ENCODE data around the gene NABP2. TPM values are rescaled to one million over a fixed set of nuclear protein-coding genes. Genes with fewer than 3 reads are reported as not detected.

NABP2 gene
- total and polyA plus RNA-seq, 10 of the 15 experiments (the other 5 are each of a cell fraction or from before 2014, with no cell fraction given), result 20.7 to 97.9 (median 60.9) TPM

DNA sequence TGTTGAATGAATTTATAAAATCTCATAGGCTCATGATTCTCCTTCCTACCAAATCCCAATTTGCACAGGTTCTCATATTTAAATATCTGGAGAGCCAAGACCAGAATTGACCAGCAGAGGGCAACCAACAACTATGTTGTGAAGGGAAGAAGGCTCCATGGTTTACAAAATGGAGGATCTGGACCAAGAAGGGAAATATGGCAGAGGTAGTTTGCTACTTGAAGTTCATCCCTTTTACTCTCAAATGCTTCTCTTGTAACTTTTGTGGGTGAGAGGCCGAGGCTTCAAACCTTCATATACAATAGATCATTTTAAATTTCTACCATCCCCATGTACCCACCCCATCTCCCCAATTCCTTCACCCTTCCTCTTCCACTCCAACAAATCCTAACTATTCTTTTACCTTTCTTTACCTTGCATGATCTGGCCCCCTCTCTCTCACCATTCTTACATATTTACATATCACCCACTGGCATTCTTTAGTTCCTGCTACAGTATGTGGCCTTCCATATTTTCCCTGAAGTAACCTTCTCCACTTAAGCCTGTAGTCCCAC, 31.0 kb upstream of the NABP2 start (continued):
- TF ChIP-seq REST (IDR thresholded peaks at IDR 0.05; ENCODE audit: low read depth, low read length) (no peak), NFIC (IDR thresholded peaks at IDR 0.05; ENCODE audit: low read depth, low read length) (no peak), NRF1 (conservative IDR thresholded peaks at IDR 0.05; ENCODE audit: low read depth, low read length) (no peak), CEBPZ (IDR thresholded peaks at IDR 0.05; ENCODE audit: low read depth, low read length) (no peak), RAD21 (IDR thresholded peaks at IDR 0.05; ENCODE audit: insufficient read depth, low read depth, low read length) (peak; percentile 96), STAT1 (conservative IDR thresholded peaks at IDR 0.05) (no peak), MTA3 (IDR thresholded peaks at IDR 0.05; ENCODE audit: borderline replicate concordance, low read length) (no peak), YY1 (IDR thresholded peaks at IDR 0.05; ENCODE audit: low read depth, low read length) (peak; percentile 96), ZBED1 (IDR thresholded peaks at IDR 0.05; ENCODE audit: borderline replicate concordance) (no peak), GABPA (IDR thresholded peaks at IDR 0.05; ENCODE audit: low read depth) (no peak), SMC3 (IDR thresholded peaks at IDR 0.05; ENCODE audit: borderline replicate concordance, low read length) (peak; percentile 77), CUX1 (IDR thresholded peaks at IDR 0.05; ENCODE audit: insufficient replicate concordance, low read depth, low read length) (no peak)
- TF ChIP-seq, protein P1, sequence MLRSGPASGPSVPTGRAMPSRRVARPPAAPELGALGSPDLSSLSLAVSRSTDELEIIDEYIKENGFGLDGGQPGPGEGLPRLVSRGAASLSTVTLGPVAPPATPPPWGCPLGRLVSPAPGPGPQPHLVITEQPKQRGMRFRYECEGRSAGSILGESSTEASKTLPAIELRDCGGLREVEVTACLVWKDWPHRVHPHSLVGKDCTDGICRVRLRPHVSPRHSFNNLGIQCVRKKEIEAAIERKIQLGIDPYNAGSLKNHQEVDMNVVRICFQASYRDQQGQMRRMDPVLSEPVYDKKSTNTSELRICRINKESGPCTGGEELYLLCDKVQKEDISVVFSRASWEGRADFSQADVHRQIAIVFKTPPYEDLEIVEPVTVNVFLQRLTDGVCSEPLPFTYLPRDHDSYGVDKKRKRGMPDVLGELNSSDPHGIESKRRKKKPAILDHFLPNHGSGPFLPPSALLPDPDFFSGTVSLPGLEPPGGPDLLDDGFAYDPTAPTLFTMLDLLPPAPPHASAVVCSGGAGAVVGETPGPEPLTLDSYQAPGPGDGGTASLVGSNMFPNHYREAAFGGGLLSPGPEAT (IDR thresholded peaks at IDR 0.05; ENCODE audit: low read depth), result peak; percentile 78

Measured in GM12878 (cell line).